ENCODE measurements around the gene PDE4D.

The PDE4D gene

GRCh38 chr5:59583810-59584562, 309.5 kb downstream of the PDE4D start:
- no peak for TF ChIP-seq ZFX (IDR thresholded peaks at IDR 0.05; ENCODE audit: borderline replicate concordance)
- TF ChIP-seq, protein P1, sequence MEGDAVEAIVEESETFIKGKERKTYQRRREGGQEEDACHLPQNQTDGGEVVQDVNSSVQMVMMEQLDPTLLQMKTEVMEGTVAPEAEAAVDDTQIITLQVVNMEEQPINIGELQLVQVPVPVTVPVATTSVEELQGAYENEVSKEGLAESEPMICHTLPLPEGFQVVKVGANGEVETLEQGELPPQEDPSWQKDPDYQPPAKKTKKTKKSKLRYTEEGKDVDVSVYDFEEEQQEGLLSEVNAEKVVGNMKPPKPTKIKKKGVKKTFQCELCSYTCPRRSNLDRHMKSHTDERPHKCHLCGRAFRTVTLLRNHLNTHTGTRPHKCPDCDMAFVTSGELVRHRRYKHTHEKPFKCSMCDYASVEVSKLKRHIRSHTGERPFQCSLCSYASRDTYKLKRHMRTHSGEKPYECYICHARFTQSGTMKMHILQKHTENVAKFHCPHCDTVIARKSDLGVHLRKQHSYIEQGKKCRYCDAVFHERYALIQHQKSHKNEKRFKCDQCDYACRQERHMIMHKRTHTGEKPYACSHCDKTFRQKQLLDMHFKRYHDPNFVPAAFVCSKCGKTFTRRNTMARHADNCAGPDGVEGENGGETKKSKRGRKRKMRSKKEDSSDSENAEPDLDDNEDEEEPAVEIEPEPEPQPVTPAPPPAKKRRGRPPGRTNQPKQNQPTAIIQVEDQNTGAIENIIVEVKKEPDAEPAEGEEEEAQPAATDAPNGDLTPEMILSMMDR (IDR thresholded peaks at IDR 0.05), result no peak
- no peak overlapping the region for H3K27ac ChIP-seq

- TF ChIP-seq ZFX (IDR thresholded peaks at IDR 0.05; ENCODE audit: borderline replicate concordance), result no peak
- TF ChIP-seq, protein P1 (IDR thresholded peaks at IDR 0.05), result no peak
Measured at GRCh38 chr5:59583151-59583809, 310.2 kb downstream of the PDE4D start.

GRCh38 chr5:59582746-59583145, 310.8 kb downstream of the PDE4D start:
- no peak overlapping the region for H3K27ac ChIP-seq
- no peak for TF ChIP-seq ZFX (IDR thresholded peaks at IDR 0.05; ENCODE audit: borderline replicate concordance)
- TF ChIP-seq, protein P1 (IDR thresholded peaks at IDR 0.05), result no peak

More at GRCh38 chr5:59583151-59583809, 310.2 kb downstream of the PDE4D start:
- no peak overlapping the region for H3K27ac ChIP-seq

DNA sequence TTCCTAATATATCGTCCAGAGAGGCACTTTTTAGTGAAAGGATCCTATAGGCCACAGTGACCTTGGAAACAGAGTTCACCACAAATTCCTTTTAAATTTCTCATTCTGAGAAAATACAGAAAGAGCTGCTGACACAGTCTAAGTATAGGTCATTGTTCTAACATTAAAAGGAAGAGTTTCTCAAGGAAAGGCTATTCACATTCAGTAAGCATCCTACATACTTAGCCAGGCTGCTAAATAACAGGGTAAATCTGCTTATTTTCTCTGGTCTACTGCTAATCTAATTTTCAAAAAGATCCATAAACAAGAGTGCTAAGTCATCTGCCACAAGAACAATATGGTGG, 313.7 kb downstream of the PDE4D start:
- TF ChIP-seq ZFX (IDR thresholded peaks at IDR 0.05; ENCODE audit: borderline replicate concordance), result no peak
- TF ChIP-seq, protein P1 (IDR thresholded peaks at IDR 0.05), result no peak
- H3K27ac ChIP-seq, result no peak overlapping the region

- TF ChIP-seq ZFX (IDR thresholded peaks at IDR 0.05; ENCODE audit: borderline replicate concordance), result no peak
- TF ChIP-seq, protein P1 (IDR thresholded peaks at IDR 0.05), result no peak
Measured at GRCh38 chr5:59579101-59579823, 314.3 kb downstream of the PDE4D start.

GRCh38 chr5:59577485-59577884, 316.0 kb downstream of the PDE4D start:
- no peak overlapping the region for H3K27ac ChIP-seq
- TF ChIP-seq ZFX (IDR thresholded peaks at IDR 0.05; ENCODE audit: borderline replicate concordance), result no peak
- TF ChIP-seq, protein P1 (IDR thresholded peaks at IDR 0.05), result no peak

More at GRCh38 chr5:59579101-59579823, 314.3 kb downstream of the PDE4D start:
- no peak overlapping the region for H3K27ac ChIP-seq

Data from 22Rv1 (cell line).